ENCODE measurements around the gene ING3.

The ING3 gene

DNA sequence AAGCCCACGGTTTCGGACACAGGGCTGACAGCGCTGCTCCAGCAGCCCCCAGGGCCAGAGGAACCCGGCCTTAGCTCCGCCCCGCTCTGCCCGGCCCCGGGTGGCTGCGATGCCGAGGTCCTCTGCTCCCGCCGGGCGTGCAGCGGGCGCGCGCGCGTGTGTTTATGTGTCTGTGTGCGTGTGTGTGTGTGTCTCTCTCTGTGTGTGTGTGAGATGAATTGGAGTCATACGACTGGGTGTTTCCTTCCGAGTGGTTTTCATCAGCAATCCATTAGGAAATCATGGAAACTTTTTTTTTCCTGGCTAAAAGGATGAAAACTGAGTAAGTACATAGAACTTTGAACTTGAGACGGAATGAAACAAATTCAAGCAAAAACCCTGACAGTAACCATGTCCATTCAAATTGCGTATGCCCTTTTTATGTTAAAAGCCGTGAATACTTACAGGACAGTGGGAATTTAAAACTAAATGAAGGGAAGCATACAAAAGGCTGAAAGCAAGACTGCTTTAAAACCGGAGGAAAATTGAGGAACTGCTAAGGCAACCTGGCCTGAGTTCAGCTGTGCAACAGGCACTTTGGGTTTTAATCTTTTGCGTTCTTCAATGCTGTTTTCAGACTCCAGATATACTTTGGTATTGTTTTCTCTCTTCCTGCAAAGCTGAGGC lies 38.1 kb downstream of the ING3 start, which contains the start of gene CPED1:
CPED1 (plus strand) TSS at position 121 of the 666 bp plus-strand sequence. CDS start 911 bp downstream, outside the sequence.
- Histone ChIP-seq H3K79me1 (ENCODE audit: low read depth, low read length) (no peaks in the 10 kb centered on the region), H2BK120ac (ENCODE audit: low read depth, low read length) (no peak within 1 kb of the TSS), H3K27ac (replicated peaks; ENCODE audit: low read length) (no peak within 1 kb of the TSS), H3K4me2 (ENCODE audit: insufficient read depth, low read length, poor library complexity, severe bottlenecking) (peak within 1 kb of the TSS; percentile 54), H3K4me3 (ENCODE audit: low read length in 2 of 2) (peak within 1 kb of the TSS in 1 of 2 donors; percentile 37), H3K4ac (ENCODE audit: low read length) (no peak within 1 kb of the TSS), H3K9me3 (replicated peaks in 1 of 2; ENCODE audit: control insufficient read depth in 2 of 2, insufficient read depth in 1 of 2, low read depth in 1 of 2, low read length in 2 of 2) (no peaks in the 10 kb centered on the region), H2AFZ (ENCODE audit: low read length) (peak within 1 kb of the TSS; percentile 84), H3K14ac (ENCODE audit: low read length) (no peak within 1 kb of the TSS), H3K4me1 (ENCODE audit: control insufficient read depth in 2 of 2, insufficient read depth in 1 of 2, low read depth in 1 of 2, low read length in 2 of 2) (peaks cover 0 to 6% of the 10 kb centered on the region in 2 donors), H4K91ac (ENCODE audit: low read depth, low read length, poor library complexity) (no peak within 1 kb of the TSS), H2AK5ac (ENCODE audit: low read depth, low read length) (no peak within 1 kb of the TSS), H2BK12ac (ENCODE audit: low read length) (no peak within 1 kb of the TSS), H2BK5ac (ENCODE audit: low read length) (no peak within 1 kb of the TSS), H3K27me3 (ENCODE audit: control insufficient read depth in 3 of 3, insufficient read depth in 3 of 3, low read depth in 1 of 3, low read length in 3 of 3) (peaks cover 0 to 19% (median 3%) of the 10 kb centered on the region in 3 experiments), H3K23ac (ENCODE audit: low read depth, low read length, poor library complexity) (no peak within 1 kb of the TSS), H3K18ac (ENCODE audit: low read length) (no peak within 1 kb of the TSS), H4K8ac (ENCODE audit: low read depth, low read length) (no peak within 1 kb of the TSS), H2BK15ac (ENCODE audit: low read length) (no peak within 1 kb of the TSS), H3K36me3 (replicated peaks in 1 of 2; ENCODE audit: control insufficient read depth in 2 of 2, insufficient read depth in 2 of 2, low read length in 2 of 2) (no peaks in the 10 kb centered on the region), H3K9ac (ENCODE audit: low read depth, low read length, poor library complexity) (no peak within 1 kb of the TSS)
- no CpG with 5 or more reads among the region's 27 CpGs for WGBS, 2 donors (ENCODE audit: extremely low coverage in 2 of 2, insufficient read length in 2 of 2, insufficient replicate concordance in 1 of 2)
- peak; percentile 37 for DNase-seq (ENCODE audit: low spot score)

DNA sequence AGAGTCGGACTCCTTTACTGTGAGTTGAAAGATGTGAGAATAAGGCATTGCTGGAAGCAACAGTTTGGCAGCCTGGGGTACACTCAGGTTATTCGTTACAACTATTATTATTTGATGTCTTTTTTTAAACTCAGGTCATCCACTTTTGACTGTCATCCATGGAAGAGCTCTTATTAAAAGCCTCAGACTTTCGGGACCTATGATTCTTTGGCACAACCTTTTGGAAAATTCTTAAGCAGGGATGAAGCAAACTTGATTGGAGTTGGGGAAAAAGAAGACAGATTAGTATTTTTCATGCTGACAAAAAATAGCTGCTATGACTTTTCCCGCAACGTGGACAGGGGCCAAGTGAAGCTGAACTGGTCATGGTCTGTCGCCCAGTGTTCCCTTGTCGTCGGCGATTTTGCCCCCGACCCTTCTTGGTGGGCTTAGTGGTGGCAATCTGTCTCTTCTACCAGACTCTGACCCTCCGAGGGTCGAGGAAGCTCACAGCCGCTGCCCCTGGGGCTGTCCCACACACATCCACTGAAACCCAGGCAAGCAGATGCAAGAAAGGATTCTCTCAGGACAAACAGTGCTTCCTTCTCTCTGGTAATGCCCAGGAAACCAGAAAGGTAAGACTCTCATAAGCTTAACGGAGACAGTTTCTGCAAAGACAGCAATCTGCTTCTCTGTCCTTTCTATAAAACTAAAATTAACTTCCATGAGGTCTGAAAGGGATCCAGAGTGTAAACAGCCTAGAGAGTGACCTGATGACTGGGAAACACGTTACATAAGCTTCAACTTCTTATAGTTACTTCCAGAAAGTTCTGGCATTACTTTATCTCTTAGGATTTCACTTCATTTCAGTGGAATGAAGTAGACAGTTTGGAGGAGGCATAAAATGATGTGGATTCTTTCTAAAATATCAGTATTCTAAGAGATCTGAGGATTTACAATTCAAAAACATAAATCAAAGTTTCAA lies 39.0 kb downstream of the ING3 start:
- H2BK120ac ChIP-seq (ENCODE audit: low read depth, low read length), result no peak overlapping the region
- H4K91ac ChIP-seq (ENCODE audit: low read depth, low read length, poor library complexity), result no peak overlapping the region
- no peak overlapping the region for H2BK12ac ChIP-seq (ENCODE audit: low read length)
- WGBS, 2 donors (ENCODE audit: extremely low coverage in 2 of 2, insufficient read length in 2 of 2, insufficient replicate concordance in 1 of 2), result no CpG with 5 or more reads among the region's 15 CpGs
- peaks cover 0 to 6% of the 10 kb centered on the region in 2 donors for H3K4me1 ChIP-seq (ENCODE audit: control insufficient read depth in 2 of 2, insufficient read depth in 1 of 2, low read depth in 1 of 2, low read length in 2 of 2)
- no peaks in the 10 kb centered on the region for H3K9me3 ChIP-seq (replicated peaks in 1 of 2; ENCODE audit: control insufficient read depth in 2 of 2, insufficient read depth in 1 of 2, low read depth in 1 of 2, low read length in 2 of 2)
- H3K4me3 ChIP-seq (ENCODE audit: low read length in 2 of 2), result no peak overlapping the region
- peak overlapping the region; percentile 84 for H2AFZ ChIP-seq (ENCODE audit: low read length)
- H4K8ac ChIP-seq (ENCODE audit: low read depth, low read length), result no peak overlapping the region
- H3K9ac ChIP-seq (ENCODE audit: low read depth, low read length, poor library complexity), result no peak overlapping the region
- H3K36me3 ChIP-seq (replicated peaks in 1 of 2; ENCODE audit: control insufficient read depth in 2 of 2, insufficient read depth in 2 of 2, low read length in 2 of 2), result no peaks in the 10 kb centered on the region
- no peak overlapping the region for H3K27ac ChIP-seq (replicated peaks; ENCODE audit: low read length)
- H2BK15ac ChIP-seq (ENCODE audit: low read length), result no peak overlapping the region
- H3K23ac ChIP-seq (ENCODE audit: low read depth, low read length, poor library complexity), result no peak overlapping the region
- H3K4ac ChIP-seq (ENCODE audit: low read length), result no peak overlapping the region
- no peak overlapping the region for H2AK5ac ChIP-seq (ENCODE audit: low read depth, low read length)
- H3K4me2 ChIP-seq (ENCODE audit: insufficient read depth, low read length, poor library complexity, severe bottlenecking), result no peak overlapping the region
- H3K27me3 ChIP-seq (ENCODE audit: control insufficient read depth in 3 of 3, insufficient read depth in 3 of 3, low read depth in 1 of 3, low read length in 3 of 3), result peaks cover 0 to 19% (median 4%) of the 10 kb centered on the region in 3 experiments
- no peak overlapping the region for H2BK5ac ChIP-seq (ENCODE audit: low read length)
- no peak overlapping the region for H3K14ac ChIP-seq (ENCODE audit: low read length)
- no peak for DNase-seq (ENCODE audit: low spot score)
- no peak overlapping the region for H3K18ac ChIP-seq (ENCODE audit: low read length)
- no peaks in the 10 kb centered on the region for H3K79me1 ChIP-seq (ENCODE audit: low read depth, low read length)

DNA sequence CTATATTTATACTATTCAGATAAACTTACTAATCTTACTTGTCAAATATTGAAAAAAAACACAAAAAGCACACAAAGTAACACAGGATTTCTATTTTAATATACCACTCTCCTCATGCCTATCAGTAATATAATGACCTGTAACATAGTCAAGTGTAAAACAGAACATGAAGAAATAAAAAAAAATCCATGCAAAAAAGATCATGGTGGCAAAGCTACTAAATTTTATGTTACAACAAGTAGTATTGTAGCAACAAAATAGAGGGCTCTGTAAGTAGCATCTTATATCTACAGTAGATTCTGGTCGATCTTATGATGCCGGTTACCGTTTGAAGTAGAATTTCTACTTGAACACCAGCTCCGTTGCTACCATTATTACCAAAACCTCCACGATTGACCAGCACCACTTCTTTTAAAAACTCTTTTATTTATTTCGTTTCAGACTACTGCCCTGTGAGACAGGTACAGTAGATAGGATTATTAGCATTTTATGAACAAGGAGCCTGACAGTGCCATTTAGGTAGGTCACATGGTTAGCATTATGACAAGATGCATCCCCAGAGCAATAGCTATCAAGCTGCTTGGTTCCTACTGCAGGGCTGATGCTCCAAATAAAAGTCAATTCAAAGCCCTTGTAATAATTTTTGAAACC lies 40.0 kb downstream of the ING3 start:
- H3K9ac ChIP-seq (ENCODE audit: low read depth, low read length, poor library complexity), result no peak overlapping the region
- no CpG with 5 or more reads among the region's 6 CpGs for WGBS, 2 donors (ENCODE audit: extremely low coverage in 2 of 2, insufficient read length in 2 of 2, insufficient replicate concordance in 1 of 2)
- H3K14ac ChIP-seq (ENCODE audit: low read length), result no peak overlapping the region
- H3K27ac ChIP-seq (replicated peaks; ENCODE audit: low read length), result no peak overlapping the region
- H4K91ac ChIP-seq (ENCODE audit: low read depth, low read length, poor library complexity), result no peak overlapping the region
- H3K23ac ChIP-seq (ENCODE audit: low read depth, low read length, poor library complexity), result no peak overlapping the region
- H3K4me3 ChIP-seq (ENCODE audit: low read length in 2 of 2), result no peak overlapping the region
- H3K4me2 ChIP-seq (ENCODE audit: insufficient read depth, low read length, poor library complexity, severe bottlenecking), result no peak overlapping the region
- H2BK120ac ChIP-seq (ENCODE audit: low read depth, low read length), result no peak overlapping the region
- H2AFZ ChIP-seq (ENCODE audit: low read length), result no peak overlapping the region
- no peak overlapping the region for H2AK5ac ChIP-seq (ENCODE audit: low read depth, low read length)
- no peaks in the 10 kb centered on the region for H3K79me1 ChIP-seq (ENCODE audit: low read depth, low read length)
- H3K4me1 ChIP-seq (ENCODE audit: control insufficient read depth in 2 of 2, insufficient read depth in 1 of 2, low read depth in 1 of 2, low read length in 2 of 2), result peaks cover 0 to 6% of the 10 kb centered on the region in 2 donors
- H3K18ac ChIP-seq (ENCODE audit: low read length), result no peak overlapping the region
- peaks cover 0 to 19% (median 4%) of the 10 kb centered on the region in 3 experiments for H3K27me3 ChIP-seq (ENCODE audit: control insufficient read depth in 3 of 3, insufficient read depth in 3 of 3, low read depth in 1 of 3, low read length in 3 of 3)
- DNase-seq (ENCODE audit: low spot score), result no peak
- H2BK5ac ChIP-seq (ENCODE audit: low read length), result no peak overlapping the region
- H2BK15ac ChIP-seq (ENCODE audit: low read length), result no peak overlapping the region
- no peaks in the 10 kb centered on the region for H3K36me3 ChIP-seq (replicated peaks in 1 of 2; ENCODE audit: control insufficient read depth in 2 of 2, insufficient read depth in 2 of 2, low read length in 2 of 2)
- H4K8ac ChIP-seq (ENCODE audit: low read depth, low read length), result no peak overlapping the region
- H3K4ac ChIP-seq (ENCODE audit: low read length), result no peak overlapping the region
- no peaks in the 10 kb centered on the region for H3K9me3 ChIP-seq (replicated peaks in 1 of 2; ENCODE audit: control insufficient read depth in 2 of 2, insufficient read depth in 1 of 2, low read depth in 1 of 2, low read length in 2 of 2)
- no peak overlapping the region for H2BK12ac ChIP-seq (ENCODE audit: low read length)

Measured in neuronal stem cell (in vitro differentiated cells).